ENCODE results near the gene TMPRSS5.
"Not testable (repeated sequence)": the region's sequence is repeated elsewhere in the genome, so short reads cannot be mapped to it uniquely, and the experiment has no call there.

Gene TMPRSS5

DNA sequence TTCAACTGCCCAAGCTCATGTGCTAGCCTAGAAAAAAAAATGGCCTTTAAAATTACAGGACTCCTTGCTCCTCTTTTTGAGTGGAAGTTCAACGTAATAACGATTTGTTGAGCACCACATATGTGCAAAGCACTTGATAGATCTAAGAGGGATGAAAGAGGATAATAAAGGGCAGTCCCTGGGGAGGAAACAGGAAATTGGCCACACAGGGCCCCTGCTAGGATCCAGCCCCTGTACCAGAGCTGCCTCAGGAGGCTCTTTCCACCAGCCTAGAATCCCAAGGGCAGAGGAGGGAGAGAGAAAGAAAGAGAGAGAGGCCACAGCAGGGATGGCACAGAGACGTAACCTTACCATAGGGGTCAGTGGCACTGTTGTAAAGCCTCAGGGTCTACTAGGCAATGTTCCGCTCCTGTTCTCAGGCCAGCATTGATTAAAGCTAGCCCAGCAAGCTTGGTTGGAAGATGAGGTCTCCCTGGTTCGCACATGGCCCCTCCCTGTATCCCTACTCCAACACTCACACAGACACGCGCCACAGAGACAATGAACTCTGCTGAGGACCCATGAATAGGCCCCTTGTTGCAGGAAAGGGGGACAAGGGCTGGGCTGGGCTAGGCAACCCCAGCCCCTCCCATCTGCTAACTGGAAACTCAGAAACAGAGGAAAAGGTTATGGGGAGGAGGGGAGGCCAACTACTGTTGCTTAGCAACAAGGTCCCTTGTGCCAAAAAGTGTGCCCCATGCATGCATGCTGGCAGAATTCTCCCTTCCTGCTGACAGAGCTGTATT is at the start of gene TMPRSS5:
TMPRSS5 (minus strand) TSS at position 438 of the 785 bp plus-strand sequence; CDS start at position 354, 84 bp downstream.
- no peak for DNase-seq

DNA sequence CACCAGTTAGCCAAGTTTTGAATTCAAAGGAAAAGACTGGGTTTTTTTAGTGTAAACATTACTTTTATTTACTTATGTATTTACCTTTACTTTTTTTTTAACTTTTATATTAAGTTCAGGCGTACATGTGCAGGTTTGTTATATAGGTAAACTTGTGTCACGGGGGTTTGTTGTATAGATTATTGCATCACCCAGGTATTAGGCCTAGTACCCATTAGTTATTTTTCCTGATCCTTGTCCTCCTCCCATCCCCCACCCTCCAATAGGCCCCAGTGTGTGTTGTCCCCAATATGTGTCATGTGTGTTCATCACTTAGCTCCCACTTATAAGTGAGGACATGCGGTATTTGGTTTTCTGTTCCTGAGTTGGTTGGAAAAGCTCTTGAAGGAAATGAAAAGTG is 46.8 kb upstream of the TMPRSS5 start:
- DNase-seq, result no peak

DNA sequence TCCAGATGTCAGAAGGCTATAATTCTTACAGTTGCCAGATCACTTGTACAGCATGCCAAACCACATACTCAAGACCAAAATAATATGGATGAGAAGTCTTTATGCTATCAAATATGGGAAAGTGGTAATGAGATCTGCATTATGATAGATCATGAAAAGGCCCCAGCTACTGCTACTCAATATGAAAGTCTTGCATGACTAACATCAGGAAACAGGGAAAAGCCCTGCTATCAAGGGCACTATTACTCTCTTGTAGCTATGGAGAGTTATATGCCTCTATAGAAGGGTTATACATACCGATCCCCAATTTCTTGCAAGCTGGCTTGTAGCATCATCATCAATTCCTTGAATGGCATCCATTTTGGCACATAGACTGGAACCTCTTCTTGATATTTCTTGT is 30.2 kb upstream of the TMPRSS5 start:
- DNase-seq, result no peak

DNA sequence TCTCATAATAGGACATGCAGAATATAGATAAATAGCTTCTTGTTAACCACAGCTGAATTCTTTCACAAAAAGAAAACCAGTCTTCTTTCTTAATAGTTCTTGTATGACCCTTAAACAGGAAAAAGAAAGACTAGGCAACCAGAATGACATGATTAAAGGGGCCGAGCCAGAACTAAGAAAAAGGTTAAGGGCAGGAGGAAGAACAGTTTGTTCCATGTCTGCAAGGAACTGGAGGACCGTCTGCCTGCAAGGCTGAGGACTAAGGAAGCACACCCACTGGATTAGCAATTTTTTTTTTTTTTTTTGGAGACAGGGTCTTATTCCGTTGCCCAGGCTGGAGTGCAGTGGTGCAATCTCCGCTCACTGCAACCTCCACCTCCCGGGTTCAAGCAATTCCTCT is 26.0 kb upstream of the TMPRSS5 start:
- DNase-seq, result no peak

DNA sequence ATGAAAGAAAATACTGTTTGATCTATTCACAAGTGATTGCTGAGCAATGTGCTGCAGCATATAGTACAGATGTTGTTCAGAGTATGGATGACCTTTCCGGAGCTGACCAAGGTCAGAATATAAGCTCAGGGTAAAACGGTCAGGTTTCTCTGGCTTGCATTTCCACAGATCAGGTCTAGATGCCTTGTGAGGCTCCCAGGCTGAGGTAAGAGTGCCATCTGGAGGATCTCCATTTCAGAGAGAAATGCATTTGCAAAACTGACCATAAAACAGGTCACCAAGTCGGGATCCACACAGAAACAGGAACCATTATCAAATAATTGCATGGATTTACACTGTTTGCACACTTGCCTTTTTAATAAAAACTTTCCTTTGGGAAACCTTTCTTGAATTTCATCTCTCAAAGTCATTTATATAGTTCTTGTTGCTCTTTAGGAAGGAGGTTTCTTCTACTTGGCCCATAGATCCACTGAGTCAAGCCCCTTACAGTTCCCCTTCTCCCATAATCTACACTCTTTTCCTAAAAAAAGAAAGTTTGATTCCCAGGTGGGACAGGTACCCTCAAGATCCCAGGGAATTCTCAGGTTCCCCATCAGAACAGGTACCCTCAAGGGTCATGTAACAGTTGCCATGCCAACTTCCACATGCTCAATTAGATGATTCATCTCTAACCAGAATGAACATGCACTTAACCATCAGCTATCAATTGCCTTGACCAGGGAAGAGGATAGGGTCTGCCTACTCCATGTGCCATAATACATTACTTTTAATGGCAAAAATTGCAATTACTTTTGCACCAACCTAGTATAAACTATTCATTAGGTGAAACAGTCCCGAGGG is 25.0 kb upstream of the TMPRSS5 start:
- no peak for DNase-seq

DNA sequence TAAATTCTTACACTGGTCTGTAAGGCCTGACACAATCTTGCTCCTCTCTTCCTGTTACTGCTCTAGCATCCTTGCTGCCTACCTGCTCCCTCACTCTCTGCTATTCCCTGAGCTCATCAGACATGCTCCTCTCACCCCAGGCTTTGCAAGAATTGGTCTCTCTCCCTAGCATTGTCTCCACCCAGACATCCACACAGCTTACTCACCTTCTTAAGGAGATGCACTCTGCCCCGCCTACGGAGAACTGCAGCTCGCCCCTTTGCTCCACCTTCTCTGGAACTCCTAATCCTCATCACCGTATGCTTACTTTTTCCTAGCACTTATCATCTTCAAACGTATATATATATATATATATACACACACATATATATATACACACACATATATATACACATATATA is 23.3 kb upstream of the TMPRSS5 start:
- no peak for DNase-seq

DNA sequence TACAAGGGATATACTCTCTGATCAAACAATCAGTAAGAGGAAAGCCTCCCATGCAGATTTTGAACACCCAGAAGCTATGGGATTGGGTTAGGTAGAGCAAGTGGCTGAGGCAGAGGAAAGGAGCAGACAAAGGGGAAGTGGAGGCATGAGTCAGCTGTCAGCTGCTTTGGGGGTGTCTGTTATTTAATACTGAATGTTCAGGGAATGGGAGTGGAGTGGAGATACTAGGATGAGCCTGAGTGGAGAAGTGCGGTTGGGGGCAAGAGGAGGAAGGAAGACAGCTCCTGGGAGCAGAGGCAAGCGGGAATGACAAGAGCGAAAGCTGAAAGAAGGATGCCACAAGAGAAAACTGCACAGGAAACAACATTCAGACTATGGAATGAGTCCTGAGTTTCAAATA is 22.7 kb upstream of the TMPRSS5 start:
- no peak for DNase-seq

DNA sequence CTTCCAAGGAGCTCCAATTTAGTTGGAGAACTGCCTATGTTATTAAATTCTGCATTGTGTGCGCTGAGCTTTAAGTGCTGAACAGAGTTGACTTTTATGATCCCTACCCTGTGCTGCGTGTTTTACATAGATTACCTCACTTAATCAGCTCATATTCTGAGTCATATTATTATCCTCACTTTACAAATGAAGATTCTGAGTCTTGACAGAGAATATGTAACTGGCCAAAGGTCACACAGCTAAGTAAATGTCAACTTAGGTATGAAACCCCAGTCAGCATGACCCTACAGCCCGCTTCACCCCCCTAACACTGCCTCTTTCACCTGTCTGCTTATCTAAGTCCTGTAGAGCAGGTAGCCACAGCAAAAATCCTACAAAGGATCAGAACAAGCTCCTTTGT is 19.8 kb upstream of the TMPRSS5 start:
- DNase-seq, result no peak

DNA sequence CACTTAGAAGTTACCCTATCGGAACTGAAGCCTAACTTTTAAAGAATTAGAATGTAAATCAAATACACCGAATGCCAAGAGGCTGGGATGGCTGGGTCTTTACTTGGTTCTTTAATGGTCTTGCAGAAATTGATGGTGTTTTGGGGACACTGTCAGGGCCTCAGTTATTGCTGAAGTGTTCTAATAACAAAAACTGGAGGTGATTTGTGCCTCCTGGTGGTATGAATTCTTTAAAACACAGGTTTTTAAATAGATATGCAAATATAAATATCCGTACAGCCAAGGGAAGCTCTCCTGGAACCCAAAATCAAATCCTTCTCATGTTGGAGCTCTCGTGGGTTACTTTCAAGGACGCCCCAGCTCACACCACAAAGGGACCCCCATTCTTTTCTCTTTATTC is 19.3 kb upstream of the TMPRSS5 start:
- no peak for DNase-seq

DNA sequence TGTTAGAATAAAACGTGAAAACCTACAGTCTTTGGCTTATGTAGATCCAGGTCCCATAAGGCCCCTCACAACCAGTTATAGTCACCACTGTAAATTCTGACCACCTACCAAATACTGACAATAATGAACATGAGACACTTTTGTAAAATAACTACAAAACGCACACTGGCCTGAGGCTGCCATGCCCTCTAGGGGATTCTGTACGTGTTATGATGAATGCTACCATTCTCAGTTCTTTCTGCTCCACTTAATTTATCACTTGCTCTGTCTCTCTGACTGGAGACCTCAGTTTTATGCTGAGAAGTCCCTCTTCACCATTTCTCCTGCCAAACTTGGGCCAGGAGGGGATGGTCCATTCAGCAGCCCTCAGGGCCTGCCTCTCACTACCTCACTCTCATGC is 18.7 kb upstream of the TMPRSS5 start:
- no peak for DNase-seq

DNA sequence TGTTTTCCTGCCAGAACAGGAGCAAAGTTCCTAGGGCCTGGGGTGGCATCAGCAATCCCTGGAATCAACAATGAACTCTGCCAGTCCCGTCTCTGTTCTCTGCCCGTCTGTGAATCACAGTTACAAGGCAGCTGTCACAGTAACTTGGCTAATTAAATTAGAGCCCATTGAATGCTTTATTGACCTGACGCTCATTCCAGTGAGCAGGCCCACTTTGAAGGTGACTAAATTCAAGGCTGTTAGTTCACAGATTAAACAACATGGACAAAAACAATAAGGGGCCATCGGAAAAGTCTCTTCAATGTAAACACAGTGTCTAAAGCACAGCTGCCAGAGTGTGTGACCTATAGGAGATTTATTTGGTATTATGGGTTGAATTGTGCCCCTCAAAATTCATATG is 17.7 kb upstream of the TMPRSS5 start:
- no peak for DNase-seq

DNA sequence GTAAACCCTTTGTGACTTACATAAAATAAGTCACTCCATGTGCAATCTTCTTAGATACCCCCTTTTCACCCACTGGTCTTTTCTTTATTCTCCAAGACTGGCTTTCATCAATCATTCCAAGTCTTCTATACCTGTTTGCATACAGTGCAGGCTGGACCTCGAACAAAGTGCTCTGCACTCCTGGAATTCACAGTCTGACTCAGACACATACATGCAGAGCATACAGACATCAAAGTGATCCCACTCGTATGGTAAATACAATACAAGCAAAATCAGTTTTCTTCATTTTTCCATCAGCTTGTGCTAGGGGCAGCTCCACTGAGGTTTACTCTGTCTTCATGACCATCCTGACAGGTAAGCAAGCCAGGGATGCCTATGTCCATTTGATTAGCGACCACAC is 16.8 kb upstream of the TMPRSS5 start:
- no peak for DNase-seq

DNA sequence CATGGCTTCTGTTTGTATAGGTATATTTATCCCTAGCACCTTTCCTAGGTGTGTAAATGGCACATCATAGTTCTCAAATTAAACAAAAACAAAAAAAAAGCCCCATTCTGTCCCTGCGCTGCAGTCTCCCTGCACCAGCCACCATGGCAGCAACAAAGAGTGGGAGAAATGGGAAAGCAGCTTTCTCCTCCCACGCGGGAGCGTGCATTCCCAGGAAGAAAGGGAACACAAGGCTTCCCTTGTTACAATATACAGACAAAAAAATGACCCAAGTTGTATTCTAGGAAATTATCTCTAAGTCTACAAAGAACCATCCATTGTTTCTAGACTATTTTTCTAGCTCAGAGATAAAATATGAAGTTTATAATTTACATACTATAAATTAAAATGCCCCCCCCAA is 16.1 kb upstream of the TMPRSS5 start:
- no peak for DNase-seq

DNA sequence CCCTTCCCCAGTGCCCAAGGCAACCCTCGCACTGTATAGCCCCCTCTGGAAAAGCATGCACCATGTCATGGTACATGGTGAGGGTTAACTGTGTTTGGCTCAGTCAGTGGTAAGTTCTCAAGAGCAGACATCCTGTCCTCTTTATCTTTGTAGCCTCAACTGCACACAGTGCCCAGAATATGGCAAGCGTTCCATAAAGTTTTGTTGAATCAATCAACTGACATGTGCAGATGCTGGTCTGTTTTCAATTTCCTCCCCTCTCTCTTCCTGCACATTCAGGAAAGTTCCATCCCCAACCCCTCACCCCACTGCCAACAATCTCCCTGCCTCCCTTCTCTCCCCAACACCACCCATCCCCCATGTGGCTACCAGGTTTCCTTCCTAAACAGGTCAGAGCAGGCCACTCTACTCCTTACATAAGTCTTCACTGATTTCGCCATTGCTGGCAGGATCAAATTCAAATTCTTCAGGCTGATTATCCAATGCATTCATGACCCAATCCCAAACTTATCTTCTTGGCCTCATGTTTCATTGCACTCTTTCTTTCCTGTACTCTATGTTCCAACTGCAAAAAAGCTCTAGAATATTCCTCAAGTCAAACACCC is 15.5 kb upstream of the TMPRSS5 start:
- no peak for DNase-seq

DNA sequence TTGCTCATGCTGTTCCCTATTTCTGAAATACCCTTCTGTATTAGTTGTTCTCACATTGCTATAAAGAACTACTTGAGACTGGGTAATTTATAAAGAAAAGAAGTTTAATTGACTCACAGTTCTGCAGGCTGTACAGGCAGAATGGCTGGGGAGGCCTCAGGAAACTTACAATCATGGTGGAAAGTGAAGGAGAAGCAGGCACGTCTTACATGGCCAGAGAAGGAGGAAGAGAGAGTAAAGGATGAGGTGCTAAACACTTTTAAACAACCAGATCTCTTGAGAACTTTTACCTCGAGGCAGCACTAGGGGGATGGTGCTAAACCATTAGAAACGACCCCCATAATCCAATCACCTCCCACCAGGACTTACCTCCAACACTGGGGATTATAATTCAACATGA is 14.4 kb upstream of the TMPRSS5 start:
- not testable (repeated sequence) for DNase-seq

DNA sequence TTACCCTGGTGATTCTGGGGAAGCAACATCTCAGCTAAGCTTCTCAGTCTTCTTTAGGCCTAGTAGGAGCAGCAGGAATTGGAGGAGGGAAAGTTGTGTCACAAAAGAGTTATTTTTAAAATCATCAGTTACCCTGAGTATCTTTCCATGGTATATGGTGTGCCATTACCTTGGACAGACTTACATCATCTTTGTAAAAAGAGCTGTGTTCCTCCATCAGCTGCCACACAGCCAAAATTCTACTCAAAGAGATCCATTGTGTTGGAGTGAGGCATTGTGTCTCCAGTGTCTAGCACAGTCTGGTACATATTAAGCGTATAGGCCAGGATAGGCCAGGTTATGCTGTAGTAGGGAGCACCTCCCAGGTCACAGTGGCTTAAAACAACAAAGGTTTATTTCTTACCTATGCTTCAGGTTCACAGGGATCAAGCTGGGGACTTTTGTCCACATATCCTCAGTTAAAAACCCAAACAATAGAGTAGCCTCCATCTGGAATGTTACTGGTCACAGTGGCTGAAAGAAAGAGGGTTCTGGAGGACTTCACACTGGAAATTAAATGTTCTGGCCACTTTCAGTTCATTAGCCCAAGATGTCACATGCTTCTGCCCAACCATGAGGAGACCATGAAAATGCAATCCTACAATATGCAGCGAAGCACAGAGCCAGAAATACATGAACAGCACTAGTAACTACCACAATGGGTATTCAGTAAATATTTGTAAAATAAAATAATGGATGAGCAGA is 9.9 kb upstream of the TMPRSS5 start:
- DNase-seq, result no peak

DNA sequence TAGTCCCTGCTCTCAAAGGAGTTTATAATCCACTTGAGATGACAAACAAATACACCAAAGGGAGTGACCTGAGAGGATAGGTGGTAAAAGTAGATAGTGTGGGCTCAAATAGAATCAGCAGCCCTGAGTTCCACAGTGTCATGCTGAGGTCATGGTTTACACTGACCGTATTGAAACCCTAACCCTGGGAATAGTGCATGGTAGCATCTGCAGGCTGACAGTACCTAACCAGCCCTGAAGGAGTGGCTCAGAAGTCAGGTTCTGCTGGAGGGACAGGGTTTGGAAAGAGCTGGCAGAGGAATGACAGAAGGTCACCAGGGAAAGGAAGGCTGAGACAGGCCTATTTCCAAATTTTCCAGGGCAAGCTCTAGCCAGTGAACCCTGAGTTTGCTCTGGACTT is 9.2 kb upstream of the TMPRSS5 start:
- DNase-seq, result no peak

DNA sequence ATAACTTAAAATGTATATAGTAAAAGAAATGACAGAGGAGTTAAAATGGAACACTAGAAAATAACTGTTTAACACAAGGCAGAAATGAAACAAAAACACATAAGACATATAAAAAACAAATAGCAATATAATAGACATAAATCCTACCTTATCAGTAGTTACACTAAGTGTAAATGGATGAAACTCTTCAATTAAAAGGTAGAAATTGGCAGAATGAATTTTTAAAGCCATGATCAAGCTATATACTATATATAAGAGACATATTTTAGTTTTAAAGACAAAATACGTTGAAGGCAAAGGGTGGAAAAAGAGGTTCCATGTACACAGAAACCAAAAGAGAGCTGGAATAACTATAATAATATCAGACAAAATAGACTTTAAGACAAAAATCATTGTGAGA is 4.9 kb upstream of the TMPRSS5 start:
- DNase-seq, result no peak

DNA sequence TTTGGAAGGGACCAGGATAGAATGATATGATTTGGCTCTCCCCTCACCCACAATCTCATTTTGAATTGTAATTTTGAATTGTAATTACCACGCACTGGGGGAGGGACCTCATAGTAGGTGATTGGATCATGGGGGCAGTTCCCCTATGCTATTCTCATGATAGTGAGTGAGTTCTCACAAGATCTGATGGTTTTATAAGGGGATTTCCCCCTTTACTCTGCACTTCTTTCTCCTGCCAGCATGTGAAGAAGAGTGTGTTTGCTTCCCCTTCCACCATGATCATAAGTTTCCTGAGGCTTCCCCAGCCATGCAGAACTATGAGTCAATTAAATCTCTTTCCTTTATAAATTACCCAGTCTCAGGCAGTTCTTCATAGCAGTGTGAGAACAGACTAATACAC is 2.6 kb downstream of the TMPRSS5 start:
- DNase-seq, result not testable (repeated sequence)

DNA sequence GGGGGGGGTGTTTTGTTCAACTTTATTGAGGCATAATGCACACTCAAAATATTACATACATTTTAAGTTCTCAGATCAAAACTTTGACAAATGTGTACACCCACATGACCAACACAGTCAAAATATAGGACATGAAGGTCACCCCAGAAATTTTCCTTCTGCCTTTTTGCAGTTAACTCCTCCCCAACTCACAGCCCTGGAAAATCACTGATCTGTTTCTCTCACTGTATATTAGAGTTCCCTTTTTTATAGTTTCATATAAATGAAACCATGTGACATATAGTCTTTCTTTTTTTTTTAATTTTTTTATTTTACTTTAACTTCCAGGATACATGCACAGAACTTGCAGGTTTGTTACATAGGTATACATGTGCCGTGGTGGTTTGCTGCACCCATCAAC is 4.6 kb downstream of the TMPRSS5 start:
- DNase-seq, result no peak

DNA sequence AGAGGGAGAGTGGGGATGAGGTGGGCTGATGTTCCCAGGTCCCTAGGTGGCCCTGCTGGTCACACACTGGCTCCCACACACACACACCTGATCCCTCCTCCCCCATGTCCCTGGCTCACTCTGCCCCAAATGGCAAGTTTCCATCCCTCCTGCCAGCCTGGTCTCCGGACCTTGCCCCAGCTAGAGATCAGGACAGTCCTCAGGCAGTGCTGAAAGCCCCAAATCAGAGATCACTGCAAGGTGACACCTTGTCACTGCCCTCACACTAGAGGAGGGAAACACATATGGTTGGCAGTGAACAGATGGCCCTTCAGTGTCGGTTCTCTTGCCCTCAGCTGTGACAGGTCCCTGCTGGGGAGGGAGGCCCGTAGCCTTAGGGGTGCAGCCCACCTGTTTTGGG is 7.6 kb downstream of the TMPRSS5 start:
- DNase-seq, result no peak

DNA sequence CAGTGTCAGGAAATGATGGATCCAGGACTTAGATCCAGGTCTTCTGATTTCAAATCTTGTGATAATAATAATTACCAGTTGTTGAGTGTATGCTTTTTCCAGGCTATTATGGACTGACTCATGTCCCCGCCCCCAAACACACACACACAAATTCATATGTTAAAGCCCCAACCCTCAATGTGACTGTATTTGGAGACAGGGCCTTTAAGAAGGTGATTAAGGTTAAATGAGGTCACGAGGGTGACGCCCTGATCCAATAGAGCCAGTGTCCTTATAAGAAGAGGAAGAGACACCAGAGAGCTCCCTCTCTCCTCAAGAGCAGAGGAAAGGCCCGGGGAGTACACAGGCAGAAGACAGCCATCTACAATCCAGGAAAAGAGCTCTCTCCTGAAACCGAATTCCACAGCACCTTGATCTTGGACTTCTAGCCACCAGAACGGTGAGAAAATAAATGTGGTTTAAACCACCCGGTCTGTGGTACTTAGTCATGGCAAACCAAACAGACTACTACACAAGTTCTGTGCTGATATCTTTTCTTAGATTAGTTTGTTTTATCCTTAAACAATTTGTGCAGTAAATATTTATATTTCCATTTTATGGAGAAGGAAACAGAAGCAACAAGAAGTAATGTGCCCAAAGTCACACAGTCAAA is 8.2 kb downstream of the TMPRSS5 start:
- DNase-seq, result no peak

DNA sequence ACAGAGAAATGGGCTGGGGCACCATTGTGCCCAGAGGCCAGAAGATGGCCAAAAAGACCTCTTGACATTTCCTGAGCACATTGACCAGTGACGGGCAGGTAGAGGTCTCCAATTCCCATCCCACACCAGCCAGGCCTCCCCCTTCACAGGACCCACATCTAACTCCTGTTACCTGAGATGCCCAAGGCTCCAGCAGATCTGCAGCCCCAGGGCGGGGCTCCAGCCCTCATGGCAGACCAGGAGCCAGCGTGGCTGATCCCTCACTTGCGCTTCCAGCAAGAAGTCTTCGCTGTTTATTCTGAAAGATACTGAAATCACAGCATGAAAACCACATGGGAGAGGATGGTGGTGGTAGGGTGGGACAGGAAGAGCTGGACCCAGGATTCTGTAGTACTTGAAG is 9.0 kb downstream of the TMPRSS5 start:
- no peak for DNase-seq

Data from stimulated activated naive CD4-positive, alpha-beta T cell (primary cell).